Neural cell (in vitro differentiated cells): ENCODE results near the gene ZNF181. TPM values are rescaled to one million over a fixed set of nuclear protein-coding genes. Genes with fewer than 3 reads are reported as not detected.

Experiments used
- H2AFZ ChIP-seq: fragments of 200-600, 300-800 bp; sonication (generic), shearing (Covaris generic); 2 replicates; pipeline ENCODE4 v1.6.0; 2014; ENCODE audit warnings: low read depth, mild to moderate bottlenecking, antibody characterized with exemption, low read length, moderate library complexity
- H3F3A ChIP-seq: fragments of 200-600 bp; shearing (Covaris generic); 2 replicates; pipeline ENCODE4 v1.6.1; 2016; ENCODE audit warnings: mild to moderate bottlenecking, moderate library complexity, mixed read lengths, antibody characterized with exemption, low read length; ENCODE audit not compliant: insufficient read depth, poor library complexity, severe bottlenecking
- H3K27ac ChIP-seq: fragments of 200-600, 300-800 bp; sonication (generic), shearing (Covaris generic); 2 replicates; pipeline ENCODE4 v1.5.1; 2014; ENCODE audit warnings: mild to moderate bottlenecking, low read length, moderate library complexity
- H3K27me3 ChIP-seq: fragments of 300-800, 200-600 bp; sonication (generic), shearing (Covaris generic); 2 replicates; pipeline ENCODE4 v1.6.0; 2014; ENCODE audit warnings: mild to moderate bottlenecking, low read depth, low read length, moderate library complexity; ENCODE audit not compliant: insufficient read depth
- H3K36me3 ChIP-seq: fragments of 300-800, 200-600 bp; sonication (generic), shearing (Covaris generic); 2 replicates; pipeline ENCODE4 v1.5.1; 2014; ENCODE audit warnings: mild to moderate bottlenecking, antibody characterized with exemption, low read length, moderate library complexity; ENCODE audit not compliant: insufficient read depth
- H3K4me2 ChIP-seq: fragments of 300-800, 200-600 bp; sonication (generic), shearing (Covaris generic); 2 replicates; pipeline ENCODE4 v1.6.0; 2014; ENCODE audit warnings: mild to moderate bottlenecking, low read length
- H3K4me3 ChIP-seq: fragments of 300-800, 200-600 bp; sonication (generic), shearing (Covaris generic); 2 replicates; pipeline ENCODE4 v1.5.1; 2014; ENCODE audit warnings: mild to moderate bottlenecking, low read length, moderate library complexity
- H3K79me2 ChIP-seq: fragments of 200-600 bp; shearing (Covaris generic); replicated peaks from 2 replicates; pipeline ENCODE4 v1.6.0; 2014; ENCODE audit warnings: mild to moderate bottlenecking, low read length, moderate library complexity; ENCODE audit not compliant: insufficient read depth
- H3K9ac ChIP-seq: fragments of 300-800, 200-600 bp; sonication (generic), shearing (Covaris generic); 2 replicates; pipeline ENCODE4 v1.6.1; 2016; ENCODE audit warnings: mild to moderate bottlenecking, low read length, mixed read lengths
- H3K9me2 ChIP-seq: fragments of 200-600 bp; shearing (Covaris generic); 2 replicates; pipeline ENCODE4 v1.6.1; 2016; ENCODE audit warnings: mild to moderate bottlenecking, low read length, mixed read lengths; ENCODE audit not compliant: insufficient read depth
- H3K9me3 ChIP-seq: fragments of 200-600, 300-800 bp; sonication (generic), shearing (Covaris generic); 2 replicates; pipeline ENCODE4 v1.6.1; 2016; ENCODE audit warnings: mild to moderate bottlenecking, mixed run types, low read length, moderate library complexity, mixed read lengths
- H4K20me1 ChIP-seq: fragments of 200-600 bp; shearing (Covaris generic); 2 replicates; pipeline ENCODE4 v1.6.1; 2016; ENCODE audit warnings: mild to moderate bottlenecking, mixed run types; ENCODE audit not compliant: insufficient read depth
- EP300 ChIP-seq: fragments of 450-650 bp; conservative IDR thresholded peaks from 2 replicates; pipeline ENCODE4 v1.6.1; 2014; ENCODE audit warnings: antibody characterized with exemption, mild to moderate bottlenecking, moderate library complexity; ENCODE audit not compliant: poor library complexity, severe bottlenecking
- EZH2 ChIP-seq: fragments of 200-600, 300-800 bp; shearing (Covaris generic), sonication (generic); IDR thresholded peaks from 2 replicates; pipeline ENCODE4 v1.6.1; 2014; ENCODE audit warnings: antibody characterized with exemption, low read length, borderline replicate concordance, mild to moderate bottlenecking; ENCODE audit not compliant: insufficient read depth, poor library complexity, severe bottlenecking
- MXI1 ChIP-seq: fragments of 450-650 bp; conservative IDR thresholded peaks from 2 replicates; pipeline ENCODE4 v1.6.1; 2014; ENCODE audit warnings: antibody characterized with exemption, mild to moderate bottlenecking; ENCODE audit not compliant: poor library complexity, severe bottlenecking
- POLR2AphosphoS5 ChIP-seq: IDR thresholded peaks from 2 replicates; pipeline ENCODE4 v1.6.1; 2012
- RAD21 ChIP-seq: fragments of 450-650 bp; conservative IDR thresholded peaks from 2 replicates; pipeline ENCODE4 v1.6.1; 2014; ENCODE audit warnings: antibody characterized with exemption, mild to moderate bottlenecking, moderate library complexity
- SMC3 ChIP-seq: fragments of 450-650 bp; conservative IDR thresholded peaks from 2 replicates; pipeline ENCODE4 v1.6.1; 2014; ENCODE audit warnings: antibody characterized with exemption, mild to moderate bottlenecking, moderate library complexity; ENCODE audit not compliant: poor library complexity
- TAF1 ChIP-seq: IDR thresholded peaks from 2 replicates; pipeline ENCODE4 v1.6.1; 2012; ENCODE audit warnings: low read depth
- polyA plus RNA-seq: library from polyadenylated mRNA; depleted of rRNA; stranded (reverse); fragments of >200 nt; gene quantifications from 2 replicates; pipeline ENCODE4 v1.2.3, GENCODE V29; 2014
- TF ChIP-seq, protein P1 (sequence below): fragments of 450-650 bp; IDR thresholded peaks from 2 replicates; pipeline ENCODE4 v1.5.1; 2014; ENCODE audit warnings: antibody characterized with exemption, mild to moderate bottlenecking, moderate library complexity; ENCODE audit not compliant: poor library complexity, severe bottlenecking

ZNF181 gene
- polyA plus RNA-seq, 1 donor from 2014 or later, result 42.1 TPM

DNA sequence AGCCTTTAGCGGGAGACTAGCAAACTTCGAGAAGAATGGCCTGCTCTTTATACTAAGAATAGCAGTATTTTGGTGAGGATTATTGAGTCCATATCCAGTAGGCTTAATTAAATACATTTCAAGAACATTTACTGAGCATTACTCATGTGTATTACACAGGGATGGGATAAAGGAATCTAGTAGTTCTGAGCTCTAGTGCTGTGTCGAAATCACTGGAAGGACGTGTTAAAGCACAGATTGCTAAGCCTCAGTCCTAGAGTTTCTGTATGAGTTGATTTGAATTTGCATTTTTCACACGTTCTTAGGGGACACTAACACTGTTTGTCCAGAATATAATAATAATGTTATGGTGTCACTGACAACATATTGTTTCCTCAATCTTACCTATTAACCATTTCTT is 47.6 kb upstream of the ZNF181 start:
- Histone ChIP-seq H4K20me1 (no peaks in the 10 kb centered on the region), H3F3A (no peaks in the 10 kb centered on the region), H3K9ac (no peak overlapping the region), H2AFZ (no peak overlapping the region), H3K4me2 (no peak overlapping the region), H3K27me3 (no peaks in the 10 kb centered on the region), H3K4me3 (no peak overlapping the region), H3K27ac (no peak overlapping the region), H3K79me2 (no peaks in the 10 kb centered on the region), H3K36me3 (peaks cover 25% of the 10 kb centered on the region), H3K9me3 (peaks cover 13% of the 10 kb centered on the region), H3K9me2 (no peaks in the 10 kb centered on the region)
- TF ChIP-seq TAF1 (no peak), POLR2AphosphoS5 (no peak), MXI1 (no peak), EP300 (no peak)
- TF ChIP-seq, protein P1, sequence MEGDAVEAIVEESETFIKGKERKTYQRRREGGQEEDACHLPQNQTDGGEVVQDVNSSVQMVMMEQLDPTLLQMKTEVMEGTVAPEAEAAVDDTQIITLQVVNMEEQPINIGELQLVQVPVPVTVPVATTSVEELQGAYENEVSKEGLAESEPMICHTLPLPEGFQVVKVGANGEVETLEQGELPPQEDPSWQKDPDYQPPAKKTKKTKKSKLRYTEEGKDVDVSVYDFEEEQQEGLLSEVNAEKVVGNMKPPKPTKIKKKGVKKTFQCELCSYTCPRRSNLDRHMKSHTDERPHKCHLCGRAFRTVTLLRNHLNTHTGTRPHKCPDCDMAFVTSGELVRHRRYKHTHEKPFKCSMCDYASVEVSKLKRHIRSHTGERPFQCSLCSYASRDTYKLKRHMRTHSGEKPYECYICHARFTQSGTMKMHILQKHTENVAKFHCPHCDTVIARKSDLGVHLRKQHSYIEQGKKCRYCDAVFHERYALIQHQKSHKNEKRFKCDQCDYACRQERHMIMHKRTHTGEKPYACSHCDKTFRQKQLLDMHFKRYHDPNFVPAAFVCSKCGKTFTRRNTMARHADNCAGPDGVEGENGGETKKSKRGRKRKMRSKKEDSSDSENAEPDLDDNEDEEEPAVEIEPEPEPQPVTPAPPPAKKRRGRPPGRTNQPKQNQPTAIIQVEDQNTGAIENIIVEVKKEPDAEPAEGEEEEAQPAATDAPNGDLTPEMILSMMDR, result no peak

DNA sequence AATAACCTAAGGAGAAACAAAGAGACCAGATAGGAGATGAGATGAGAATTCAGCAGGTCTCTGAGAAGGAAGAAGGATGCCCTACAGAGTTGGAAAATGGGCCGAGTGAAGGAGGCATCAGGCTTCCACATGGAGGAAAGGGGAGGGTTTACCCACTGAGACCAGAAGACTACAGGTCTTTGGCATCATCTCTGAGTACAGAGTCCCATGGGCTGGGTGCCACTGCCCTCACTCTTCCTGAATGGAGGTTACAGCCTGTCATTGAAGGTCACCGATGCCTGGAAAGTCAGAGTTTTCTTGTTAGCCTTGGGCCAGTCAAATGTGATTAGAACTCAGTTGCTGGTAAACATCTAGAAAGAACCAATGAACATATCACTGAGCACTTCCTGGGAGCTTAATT is 46.7 kb upstream of the ZNF181 start:
- Histone ChIP-seq H4K20me1 (no peaks in the 10 kb centered on the region), H3K4me3 (no peak overlapping the region), H3K36me3 (peaks cover 21% of the 10 kb centered on the region), H3F3A (no peaks in the 10 kb centered on the region), H3K27me3 (no peaks in the 10 kb centered on the region), H3K27ac (no peak overlapping the region), H3K9me3 (peaks cover 11% of the 10 kb centered on the region), H3K79me2 (no peaks in the 10 kb centered on the region), H3K9me2 (no peaks in the 10 kb centered on the region), H3K9ac (no peak overlapping the region), H3K4me2 (no peak overlapping the region), H2AFZ (no peak overlapping the region)
- TF ChIP-seq, protein P1, result no peak
- TF ChIP-seq MXI1, result no peak
- no peak for TF ChIP-seq RAD21

DNA sequence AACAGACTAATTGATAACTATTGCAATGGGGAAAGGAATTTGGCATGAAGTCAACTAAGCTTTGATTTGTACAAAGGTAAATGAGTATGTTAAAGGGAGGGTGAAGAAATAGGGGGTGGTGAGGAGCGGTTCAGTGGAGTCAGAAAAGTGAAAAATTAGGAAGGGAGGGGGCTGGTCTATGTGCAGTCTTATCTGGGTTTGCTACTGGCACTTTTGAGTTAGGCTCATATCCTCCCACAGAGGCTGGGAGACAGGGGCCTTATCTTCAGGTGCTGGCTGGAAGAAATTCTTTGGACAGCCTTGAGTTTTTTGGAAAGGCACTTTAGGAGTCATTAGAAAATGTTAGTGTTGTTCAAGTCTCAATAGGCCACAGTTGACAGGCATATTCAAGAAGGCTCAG is 45.5 kb upstream of the ZNF181 start:
- Histone ChIP-seq H3K27ac (no peak overlapping the region), H3K79me2 (no peaks in the 10 kb centered on the region), H2AFZ (no peak overlapping the region), H3K4me3 (no peak overlapping the region), H3K9me3 (peaks cover 11% of the 10 kb centered on the region), H3K9ac (no peak overlapping the region), H4K20me1 (no peaks in the 10 kb centered on the region), H3K9me2 (no peaks in the 10 kb centered on the region), H3K4me2 (no peak overlapping the region), H3K36me3 (peaks cover 10% of the 10 kb centered on the region), H3K27me3 (no peaks in the 10 kb centered on the region), H3F3A (no peaks in the 10 kb centered on the region)
- no peak for TF ChIP-seq RAD21
- TF ChIP-seq SMC3, result no peak
- TF ChIP-seq, protein P1, result no peak
- no peak for TF ChIP-seq EZH2
- TF ChIP-seq EP300, result no peak
- no peak for TF ChIP-seq POLR2AphosphoS5
